ENCODE data around the gene ITPR1.

Gene ITPR1

DNA sequence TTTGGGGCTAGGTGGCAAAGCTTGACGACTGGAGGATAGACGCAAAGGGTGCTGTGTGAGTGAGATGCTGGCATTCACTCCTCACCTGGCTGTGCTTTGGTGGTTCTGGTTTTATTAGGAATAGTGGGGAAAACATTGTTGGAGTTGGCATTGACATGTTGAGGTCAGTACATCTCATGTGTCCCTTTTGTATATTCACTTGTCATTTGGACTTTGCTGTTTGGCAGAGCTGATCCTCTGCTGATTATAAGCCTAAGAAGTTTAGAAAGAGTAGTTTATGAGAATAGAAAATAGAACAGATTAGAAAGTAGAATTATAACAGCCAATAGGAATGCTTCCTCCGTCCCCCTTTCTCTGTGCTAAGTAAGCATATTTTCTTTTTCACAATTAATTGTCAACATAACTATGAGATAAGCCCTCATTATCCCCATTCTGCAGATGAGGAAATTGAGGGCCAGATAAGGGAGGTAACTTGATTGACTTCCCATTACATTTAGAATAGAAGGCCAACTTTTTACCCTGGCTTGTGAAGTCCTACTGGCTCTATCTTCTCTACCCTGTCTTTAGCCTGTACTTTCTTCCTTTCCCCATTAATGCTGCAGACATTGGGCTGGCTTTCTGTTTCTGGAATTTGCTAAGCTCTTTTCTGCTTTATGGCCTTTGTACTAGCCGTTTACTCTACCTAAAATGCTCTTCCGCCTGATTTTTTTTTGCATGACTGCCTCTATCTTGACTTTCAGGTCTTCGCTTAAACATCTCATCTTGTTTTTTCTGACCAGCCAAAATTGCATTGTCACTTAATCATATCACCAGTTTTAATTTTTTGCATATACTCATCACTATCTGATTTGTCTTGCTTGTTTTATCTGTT is 12.8 kb downstream of the ITPR1 start:
- no peaks in the 10 kb centered on the region for H3K27me3 ChIP-seq
- TF ChIP-seq, protein P1, sequence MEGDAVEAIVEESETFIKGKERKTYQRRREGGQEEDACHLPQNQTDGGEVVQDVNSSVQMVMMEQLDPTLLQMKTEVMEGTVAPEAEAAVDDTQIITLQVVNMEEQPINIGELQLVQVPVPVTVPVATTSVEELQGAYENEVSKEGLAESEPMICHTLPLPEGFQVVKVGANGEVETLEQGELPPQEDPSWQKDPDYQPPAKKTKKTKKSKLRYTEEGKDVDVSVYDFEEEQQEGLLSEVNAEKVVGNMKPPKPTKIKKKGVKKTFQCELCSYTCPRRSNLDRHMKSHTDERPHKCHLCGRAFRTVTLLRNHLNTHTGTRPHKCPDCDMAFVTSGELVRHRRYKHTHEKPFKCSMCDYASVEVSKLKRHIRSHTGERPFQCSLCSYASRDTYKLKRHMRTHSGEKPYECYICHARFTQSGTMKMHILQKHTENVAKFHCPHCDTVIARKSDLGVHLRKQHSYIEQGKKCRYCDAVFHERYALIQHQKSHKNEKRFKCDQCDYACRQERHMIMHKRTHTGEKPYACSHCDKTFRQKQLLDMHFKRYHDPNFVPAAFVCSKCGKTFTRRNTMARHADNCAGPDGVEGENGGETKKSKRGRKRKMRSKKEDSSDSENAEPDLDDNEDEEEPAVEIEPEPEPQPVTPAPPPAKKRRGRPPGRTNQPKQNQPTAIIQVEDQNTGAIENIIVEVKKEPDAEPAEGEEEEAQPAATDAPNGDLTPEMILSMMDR (IDR thresholded peaks at IDR 0.05; ENCODE audit: low read depth, low read length): no peak
- H3K36me3 ChIP-seq: peaks cover 23% of the 10 kb centered on the region
- H3K4me1 ChIP-seq: peaks cover 29% of the 10 kb centered on the region
- no peaks in the 10 kb centered on the region for H3K9me3 ChIP-seq
- no peak overlapping the region for H3K4me3 ChIP-seq (ENCODE audit: low read depth, low read length)
- no peak for DNase-seq

DNA sequence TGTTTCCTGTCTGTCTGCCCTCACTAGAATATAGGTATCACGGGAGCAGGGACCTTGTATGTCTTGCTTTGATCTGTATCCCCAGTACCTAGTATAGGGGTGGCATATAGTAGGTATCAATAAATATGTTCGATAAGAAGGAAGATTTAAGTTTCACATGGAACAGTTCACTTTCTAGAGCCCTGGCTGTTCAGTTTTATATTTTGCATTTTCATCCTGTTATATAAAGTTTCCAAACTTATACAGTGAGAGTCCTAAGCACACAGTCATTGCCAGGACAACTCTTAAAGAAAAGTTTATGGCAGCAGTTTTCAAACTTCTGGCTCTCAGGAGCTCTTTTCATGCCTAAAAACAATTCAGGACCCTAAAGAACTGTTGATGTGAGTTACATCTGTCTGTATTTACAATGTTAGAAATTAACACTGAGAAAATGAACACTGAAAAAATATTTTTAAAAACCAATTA is 13.4 kb downstream of the ITPR1 start:
- no peak for DNase-seq
- Histone ChIP-seq H3K4me3 (ENCODE audit: low read depth, low read length) (no peak overlapping the region), H3K9me3 (no peaks in the 10 kb centered on the region), H3K36me3 (peaks cover 18% of the 10 kb centered on the region), H3K4me1 (peaks cover 29% of the 10 kb centered on the region), H3K27me3 (no peaks in the 10 kb centered on the region)
- TF ChIP-seq, protein P1 (IDR thresholded peaks at IDR 0.05; ENCODE audit: low read depth, low read length): no peak

DNA sequence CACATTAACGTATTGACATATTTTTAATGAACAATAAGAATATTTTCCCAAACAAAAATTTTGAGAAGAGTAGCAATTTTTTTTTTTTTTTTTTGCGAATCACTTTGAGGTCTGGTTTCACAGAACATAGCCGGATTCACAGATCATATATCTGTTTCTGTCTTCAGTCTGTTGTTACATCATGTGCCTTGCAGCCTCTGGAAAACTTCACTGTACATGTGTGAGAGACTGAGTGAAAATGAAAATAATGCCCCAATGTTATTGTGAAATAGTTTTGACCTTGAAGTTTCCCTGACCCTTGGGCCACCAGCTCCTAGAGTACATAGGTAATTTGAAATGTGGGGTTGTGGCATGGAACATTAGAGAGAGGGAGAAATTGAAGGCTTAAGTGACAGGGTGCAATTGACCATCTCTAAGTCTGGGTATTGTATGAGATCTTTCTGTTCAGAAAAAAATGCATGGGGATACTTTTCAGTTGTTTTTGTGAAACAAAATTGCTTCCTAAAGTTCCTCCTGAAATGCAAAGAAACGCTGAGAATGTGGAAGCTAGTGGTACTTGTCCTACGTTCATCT is 14.0 kb downstream of the ITPR1 start:
- no peak overlapping the region for H3K4me3 ChIP-seq (ENCODE audit: low read depth, low read length)
- H3K36me3 ChIP-seq: peaks cover 14% of the 10 kb centered on the region
- H3K9me3 ChIP-seq: no peaks in the 10 kb centered on the region
- H3K27me3 ChIP-seq: no peaks in the 10 kb centered on the region
- no peak for DNase-seq
- TF ChIP-seq, protein P1 (IDR thresholded peaks at IDR 0.05; ENCODE audit: low read depth, low read length): no peak
- H3K4me1 ChIP-seq: peaks cover 29% of the 10 kb centered on the region

DNA sequence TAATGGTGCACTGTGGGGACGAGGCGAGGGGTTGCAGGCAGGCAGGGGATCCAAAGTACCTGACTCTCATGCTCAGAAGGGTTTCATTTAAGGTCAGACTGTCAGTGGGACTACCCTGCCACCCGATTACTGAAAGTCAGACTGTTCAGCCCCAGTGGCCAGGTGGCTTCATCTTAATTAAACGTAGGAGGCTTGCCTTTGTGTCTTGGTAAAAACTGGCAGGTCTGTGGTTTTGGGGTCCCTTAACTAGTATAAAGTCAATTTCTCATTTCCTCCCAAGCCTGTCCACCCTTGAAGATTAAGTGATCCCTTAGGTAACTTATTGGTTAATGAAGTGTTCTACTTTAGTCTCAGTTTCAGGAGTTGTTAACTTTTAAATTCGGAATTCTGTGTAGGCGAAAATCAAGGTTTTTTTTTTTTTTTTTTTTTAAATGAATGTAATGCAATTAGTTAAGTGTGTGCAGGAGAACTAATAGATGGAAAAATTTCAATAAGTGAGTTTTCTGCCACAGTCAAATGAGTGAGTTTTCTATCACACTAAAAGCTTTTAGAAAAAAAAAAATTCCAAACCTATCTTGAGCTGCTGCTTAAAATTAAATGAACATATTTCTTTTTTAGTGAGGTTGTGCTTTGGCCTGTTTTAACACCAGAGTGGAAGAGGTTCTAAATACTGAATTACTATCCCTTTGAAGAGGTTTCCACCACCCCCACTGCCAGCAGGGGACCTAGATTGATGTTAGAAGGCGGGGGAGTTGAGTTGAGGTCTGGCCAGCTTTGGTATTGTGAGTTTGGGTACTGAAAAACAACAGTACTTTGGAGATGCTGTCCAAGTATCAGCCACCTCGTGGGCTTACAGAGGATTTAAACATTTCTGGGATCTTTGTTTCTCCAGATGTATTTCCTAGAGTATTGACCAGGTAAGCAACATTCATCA is 15.2 kb downstream of the ITPR1 start:
- TF ChIP-seq, protein P1 (IDR thresholded peaks at IDR 0.05; ENCODE audit: low read depth, low read length): no peak
- DNase-seq: no peak
- Histone ChIP-seq H3K4me3 (ENCODE audit: low read depth, low read length) (no peak overlapping the region), H3K9me3 (no peaks in the 10 kb centered on the region), H3K27me3 (no peaks in the 10 kb centered on the region), H3K4me1 (peaks cover 34% of the 10 kb centered on the region), H3K36me3 (peaks cover 14% of the 10 kb centered on the region)

DNA sequence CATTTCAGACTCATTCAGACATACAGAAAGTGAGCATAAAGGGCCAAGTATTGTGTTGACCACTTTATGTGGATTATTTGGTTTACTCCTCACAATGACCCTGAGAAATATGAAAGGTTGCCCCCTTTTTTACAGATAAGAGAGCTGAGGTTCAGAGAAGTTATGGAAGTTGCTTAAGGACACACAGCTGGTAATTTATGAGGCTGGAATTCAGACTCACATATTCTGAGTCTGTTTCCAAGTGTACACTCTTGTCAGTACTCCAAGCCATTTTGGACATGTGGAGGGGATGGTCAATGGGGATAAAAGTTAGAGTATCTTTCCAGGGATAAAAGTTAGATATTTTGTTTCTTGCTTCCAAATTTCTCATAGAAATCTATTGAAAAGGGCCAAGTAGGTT is 15.9 kb downstream of the ITPR1 start:
- H3K27me3 ChIP-seq: no peaks in the 10 kb centered on the region
- peaks cover 14% of the 10 kb centered on the region for H3K36me3 ChIP-seq
- H3K4me3 ChIP-seq (ENCODE audit: low read depth, low read length): no peak overlapping the region
- no peaks in the 10 kb centered on the region for H3K9me3 ChIP-seq
- TF ChIP-seq, protein P1 (IDR thresholded peaks at IDR 0.05; ENCODE audit: low read depth, low read length): no peak
- peaks cover 41% of the 10 kb centered on the region for H3K4me1 ChIP-seq
- no peak for DNase-seq
